Bronchial epithelial cell (primary cell): ENCODE measurements around the gene ZNF287. TPM values are rescaled to one million over a fixed set of nuclear protein-coding genes. Genes with fewer than 3 reads are reported as not detected.

ENCODE experiments used
- DNase-seq: peaks from one replicate; pipeline ENCODE4 v3.0.0-alpha.2; 2010; ENCODE audit warnings: low read depth
- FAIRE-seq: peaks from 2 replicates; lab custom pipeline; 2011; peaks lifted over from hg19 to GRCh38; lab: Jason Lieb, UNC
- H3K27me3 ChIP-seq: 2 replicates; pipeline ENCODE4 v1.5.1; 2011; ENCODE audit warnings: low read length; ENCODE audit not compliant: control insufficient read depth, insufficient read depth
- H3K36me3 ChIP-seq: 2 replicates; pipeline ENCODE4 v1.5.1; 2011; ENCODE audit warnings: low read length; ENCODE audit not compliant: control insufficient read depth, insufficient read depth
- H3K4me3 ChIP-seq: 2 replicates; pipeline ENCODE4 v1.5.1; 2011; ENCODE audit warnings: mild to moderate bottlenecking, low read depth, low read length, control low read depth
- total RNA-seq: library from RNA; depleted of rRNA; stranded (reverse); fragments of >200 nt; gene quantifications from 2 replicates; pipeline ENCODE4 v1.2.1, GENCODE V29; 2014
- TF ChIP-seq, protein P1 (sequence below): IDR thresholded peaks from 2 replicates; pipeline ENCODE4 v1.5.1; 2011; ENCODE audit warnings: mild to moderate bottlenecking, moderate library complexity, low read length, control low read depth, inconsistent platforms; ENCODE audit not compliant: insufficient read depth, severe bottlenecking

The ZNF287 gene
- total RNA-seq, 1 donor from 2014 or later = 3.4 TPM

GRCh38 chr17:16513873-16514272 lies 55.1 kb downstream of the ZNF287 start:
- Histone ChIP-seq H3K27me3 (peaks cover 5% of the 10 kb centered on the region), H3K36me3 (no peaks in the 10 kb centered on the region), H3K4me3 (no peak overlapping the region)
- FAIRE-seq = no peak
- TF ChIP-seq, protein P1, sequence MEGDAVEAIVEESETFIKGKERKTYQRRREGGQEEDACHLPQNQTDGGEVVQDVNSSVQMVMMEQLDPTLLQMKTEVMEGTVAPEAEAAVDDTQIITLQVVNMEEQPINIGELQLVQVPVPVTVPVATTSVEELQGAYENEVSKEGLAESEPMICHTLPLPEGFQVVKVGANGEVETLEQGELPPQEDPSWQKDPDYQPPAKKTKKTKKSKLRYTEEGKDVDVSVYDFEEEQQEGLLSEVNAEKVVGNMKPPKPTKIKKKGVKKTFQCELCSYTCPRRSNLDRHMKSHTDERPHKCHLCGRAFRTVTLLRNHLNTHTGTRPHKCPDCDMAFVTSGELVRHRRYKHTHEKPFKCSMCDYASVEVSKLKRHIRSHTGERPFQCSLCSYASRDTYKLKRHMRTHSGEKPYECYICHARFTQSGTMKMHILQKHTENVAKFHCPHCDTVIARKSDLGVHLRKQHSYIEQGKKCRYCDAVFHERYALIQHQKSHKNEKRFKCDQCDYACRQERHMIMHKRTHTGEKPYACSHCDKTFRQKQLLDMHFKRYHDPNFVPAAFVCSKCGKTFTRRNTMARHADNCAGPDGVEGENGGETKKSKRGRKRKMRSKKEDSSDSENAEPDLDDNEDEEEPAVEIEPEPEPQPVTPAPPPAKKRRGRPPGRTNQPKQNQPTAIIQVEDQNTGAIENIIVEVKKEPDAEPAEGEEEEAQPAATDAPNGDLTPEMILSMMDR = no peak
- no peak for DNase-seq

DNA sequence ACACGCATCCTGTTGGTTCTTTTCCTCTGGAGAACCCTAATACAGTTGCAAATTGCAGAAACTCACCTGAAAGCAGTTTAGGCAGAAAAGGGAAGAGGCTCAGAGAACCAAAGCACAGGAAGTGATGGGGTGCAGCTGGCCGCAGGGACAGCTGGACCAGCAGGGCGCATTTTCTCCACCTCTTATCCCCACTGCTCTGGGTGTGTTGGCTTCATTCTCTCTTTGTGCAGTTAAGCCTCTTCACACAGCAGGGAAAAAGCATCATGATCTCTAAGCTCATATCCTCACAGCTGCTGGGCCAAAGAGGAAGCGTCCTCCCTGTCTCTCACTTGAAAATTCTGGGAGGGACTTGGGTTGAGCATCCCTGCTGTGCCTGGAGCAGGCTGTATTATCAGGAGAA lies 57.0 kb downstream of the ZNF287 start:
- H3K27me3 ChIP-seq = no peaks in the 10 kb centered on the region
- DNase-seq (no peak), FAIRE-seq (no peak)
- no peaks in the 10 kb centered on the region for H3K36me3 ChIP-seq
- no peak overlapping the region for H3K4me3 ChIP-seq
- TF ChIP-seq, protein P1 = no peak

GRCh38 chr17:16511593-16511992 lies 57.4 kb downstream of the ZNF287 start:
- DNase-seq (no peak), FAIRE-seq (no peak)
- no peak overlapping the region for H3K4me3 ChIP-seq
- no peaks in the 10 kb centered on the region for H3K27me3 ChIP-seq
- no peaks in the 10 kb centered on the region for H3K36me3 ChIP-seq
- TF ChIP-seq, protein P1 = no peak

- Histone ChIP-seq H3K27me3 (peaks cover 2% of the 10 kb centered on the region), H3K4me3 (no peak overlapping the region), H3K36me3 (no peaks in the 10 kb centered on the region)
- no peak for FAIRE-seq
- DNase-seq = peak; percentile 66
- TF ChIP-seq, protein P1 = no peak
Measured at GRCh38 chr17:16507918-16508533, 61.0 kb downstream of the ZNF287 start.

DNA sequence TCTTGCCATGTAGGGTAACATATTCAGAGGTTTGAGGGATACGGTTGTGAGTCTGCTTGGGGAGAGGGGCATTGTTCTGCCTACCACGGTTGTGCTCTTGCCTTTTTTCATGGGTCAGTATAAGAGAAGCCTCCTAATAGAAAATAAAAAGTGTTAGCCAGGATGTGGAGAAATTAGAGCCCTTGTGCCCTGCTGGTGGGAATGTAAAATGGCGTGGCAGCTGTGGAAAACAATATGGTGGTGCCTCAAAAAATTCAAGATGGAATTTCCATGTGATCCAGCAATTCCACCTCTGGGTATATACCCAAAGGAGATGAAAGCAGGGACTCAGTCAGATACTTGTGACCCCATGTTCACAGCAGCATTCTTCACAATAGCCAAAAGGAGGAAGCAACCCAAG lies 62.8 kb downstream of the ZNF287 start:
- FAIRE-seq = no peak
- TF ChIP-seq, protein P1 = no peak
- Histone ChIP-seq H3K4me3 (no peak overlapping the region), H3K27me3 (peaks cover 2% of the 10 kb centered on the region), H3K36me3 (no peaks in the 10 kb centered on the region)
- DNase-seq = no peak

DNA sequence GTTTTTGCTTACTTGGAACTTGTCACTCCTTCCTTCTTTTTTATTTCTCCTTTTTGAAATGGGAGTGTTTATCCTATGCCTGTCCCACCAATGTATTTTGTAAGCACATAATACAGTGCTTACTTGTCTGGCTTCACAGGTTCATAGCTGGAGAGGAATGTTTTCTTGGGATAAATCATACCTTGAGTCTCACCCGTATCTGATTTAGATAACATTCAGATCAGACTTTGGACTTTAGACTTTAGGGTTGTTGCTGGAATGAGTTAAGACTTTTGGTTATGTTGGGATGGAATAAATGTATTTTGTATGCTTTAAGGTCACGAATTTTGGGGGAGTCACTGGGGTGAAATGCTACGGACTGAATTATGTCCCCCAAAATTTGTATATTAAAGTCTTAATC lies 64.0 kb downstream of the ZNF287 start:
- TF ChIP-seq, protein P1 = no peak
- no peaks in the 10 kb centered on the region for H3K36me3 ChIP-seq
- FAIRE-seq = no peak
- no peak for DNase-seq
- H3K27me3 ChIP-seq = peaks cover 2% of the 10 kb centered on the region
- H3K4me3 ChIP-seq = no peak overlapping the region
